Measurements from ENCODE around the gene DOK7.

DOK7 gene

GRCh38 chr4:3464911-3465697 is 2.0 kb downstream of the DOK7 start:
- DNase-seq, result no peak

GRCh38 chr4:3465698-3466671 is 2.9 kb downstream of the DOK7 start:
- no peak for DNase-seq

- no peak for DNase-seq
Observed at GRCh38 chr4:3466691-3467600, 3.8 kb downstream of the DOK7 start.

GRCh38 chr4:3467601-3468031 is 4.5 kb downstream of the DOK7 start:
- DNase-seq, result no peak

- no peak for DNase-seq
Observed at GRCh38 chr4:3468154-3468553, 5.0 kb downstream of the DOK7 start.

GRCh38 chr4:3468804-3469203 is 5.7 kb downstream of the DOK7 start:
- DNase-seq, result no peak

GRCh38 chr4:3469386-3470243 is 6.5 kb downstream of the DOK7 start:
- DNase-seq, result no peak

GRCh38 chr4:3470244-3471097 is 7.4 kb downstream of the DOK7 start:
- DNase-seq, result peak; percentile 24

GRCh38 chr4:3471098-3471760 is 8.1 kb downstream of the DOK7 start:
- no peak for DNase-seq

GRCh38 chr4:3471886-3472285 is 8.8 kb downstream of the DOK7 start:
- DNase-seq, result no peak

- no peak for DNase-seq
Observed at GRCh38 chr4:3472411-3473141, 9.5 kb downstream of the DOK7 start.

- no peak for DNase-seq
Observed at GRCh38 chr4:3473181-3473950, 10.3 kb downstream of the DOK7 start.

- DNase-seq, result no peak
Observed at GRCh38 chr4:3473996-3474765, 11.1 kb downstream of the DOK7 start.

GRCh38 chr4:3475041-3475712 is 12.1 kb downstream of the DOK7 start:
- DNase-seq, result no peak

GRCh38 chr4:3475713-3476260 is 12.7 kb downstream of the DOK7 start:
- no peak for DNase-seq

- DNase-seq, result no peak
Observed at GRCh38 chr4:3476341-3476747, 13.2 kb downstream of the DOK7 start.

All from COR-L47 (cell line).